Mesodermal cell (in vitro differentiated cells): ENCODE results near the gene SLIT1.

Experiments used
- H3K27ac ChIP-seq: 2 replicates; pipeline ENCODE4 v1.7.0; 2013; ENCODE audit warnings: mild to moderate bottlenecking, low read depth, low read length, moderate library complexity; ENCODE audit not compliant: severe bottlenecking
- H3K36me3 ChIP-seq: 2 replicates; pipeline ENCODE4 v1.7.1; 2013; ENCODE audit warnings: mild to moderate bottlenecking, low read length, moderate library complexity; ENCODE audit not compliant: control insufficient read depth, insufficient read depth
- H3K4me1 ChIP-seq: one replicate; pipeline ENCODE4 v1.7.1; 2013; ENCODE audit warnings: mild to moderate bottlenecking, low read length; ENCODE audit not compliant: insufficient read depth, control insufficient read depth, poor library complexity, severe bottlenecking
- H3K4me3 ChIP-seq: 2 replicates; pipeline ENCODE4 v1.7.0; 2013; ENCODE audit warnings: low read length, control low read depth, mild to moderate bottlenecking; ENCODE audit not compliant: insufficient read depth, poor library complexity, severe bottlenecking; ENCODE audit errors: extremely low read depth
- H3K9me3 ChIP-seq: 2 replicates; pipeline ENCODE4 v1.7.1; 2013; ENCODE audit warnings: mild to moderate bottlenecking, low read length, moderate library complexity; ENCODE audit not compliant: control insufficient read depth
- WGBS, 2 experiments: methylation state at CpG; one replicate each; pipeline ENCODE4 v1.1.5; 2013; ENCODE audit warnings: missing lambda C conversion rate in 2 of 2; ENCODE audit not compliant: insufficient coverage in 2 of 2; 5-methylcytosine and 5-hydroxymethylcytosine counted together

SLIT1 gene

DNA sequence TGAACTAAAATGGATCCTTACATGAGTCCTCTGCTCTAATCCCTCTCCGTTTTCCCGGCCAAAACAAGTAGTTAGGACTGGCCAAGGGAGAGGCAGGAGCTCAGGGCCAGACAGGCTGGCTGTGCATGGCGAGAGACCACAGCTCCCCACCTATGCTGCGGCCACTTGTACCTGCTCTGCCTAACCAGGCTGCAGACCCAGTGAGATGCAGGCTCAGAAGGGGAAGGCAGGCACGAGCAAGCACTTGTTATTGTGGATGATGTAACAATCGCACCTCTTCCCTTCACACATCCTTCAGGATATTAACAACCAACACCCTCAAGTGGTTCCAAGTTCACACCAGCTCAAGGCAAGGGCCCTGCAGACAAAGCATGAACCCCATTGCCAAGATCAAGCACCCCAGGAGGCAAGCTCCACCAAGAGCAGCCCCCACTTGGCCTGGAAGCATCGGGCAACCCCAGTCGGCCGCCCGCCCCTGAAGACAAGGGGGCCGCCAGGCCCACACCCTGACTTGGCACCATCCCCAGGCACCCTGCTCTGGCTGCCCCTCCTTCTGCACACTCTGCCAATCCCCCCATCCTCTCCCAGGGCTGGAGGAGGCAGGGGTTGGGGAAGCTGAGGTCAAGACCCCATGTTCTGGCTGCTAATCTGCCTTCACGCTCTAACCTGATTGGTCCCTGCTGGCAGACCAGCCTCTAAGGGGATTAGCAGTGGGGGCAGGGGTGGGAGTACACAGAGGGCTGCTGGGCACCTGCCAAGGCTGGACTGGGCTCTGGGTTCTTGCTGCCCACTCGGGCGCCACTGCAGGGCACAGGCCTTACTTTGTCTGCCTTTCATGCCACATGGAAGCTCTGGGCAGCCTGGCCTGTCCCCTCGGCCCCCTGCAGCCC, 111.3 kb downstream of the SLIT1 start:
- Histone ChIP-seq H3K36me3 (no peaks in the 10 kb centered on the region), H3K4me1 (no peaks in the 10 kb centered on the region), H3K9me3 (no peaks in the 10 kb centered on the region), H3K27ac (no peak overlapping the region), H3K4me3 (no peak overlapping the region)
- 89 to 90% methylated on average over 7 to 11 of the region's 15 CpGs for WGBS, 2 experiments

DNA sequence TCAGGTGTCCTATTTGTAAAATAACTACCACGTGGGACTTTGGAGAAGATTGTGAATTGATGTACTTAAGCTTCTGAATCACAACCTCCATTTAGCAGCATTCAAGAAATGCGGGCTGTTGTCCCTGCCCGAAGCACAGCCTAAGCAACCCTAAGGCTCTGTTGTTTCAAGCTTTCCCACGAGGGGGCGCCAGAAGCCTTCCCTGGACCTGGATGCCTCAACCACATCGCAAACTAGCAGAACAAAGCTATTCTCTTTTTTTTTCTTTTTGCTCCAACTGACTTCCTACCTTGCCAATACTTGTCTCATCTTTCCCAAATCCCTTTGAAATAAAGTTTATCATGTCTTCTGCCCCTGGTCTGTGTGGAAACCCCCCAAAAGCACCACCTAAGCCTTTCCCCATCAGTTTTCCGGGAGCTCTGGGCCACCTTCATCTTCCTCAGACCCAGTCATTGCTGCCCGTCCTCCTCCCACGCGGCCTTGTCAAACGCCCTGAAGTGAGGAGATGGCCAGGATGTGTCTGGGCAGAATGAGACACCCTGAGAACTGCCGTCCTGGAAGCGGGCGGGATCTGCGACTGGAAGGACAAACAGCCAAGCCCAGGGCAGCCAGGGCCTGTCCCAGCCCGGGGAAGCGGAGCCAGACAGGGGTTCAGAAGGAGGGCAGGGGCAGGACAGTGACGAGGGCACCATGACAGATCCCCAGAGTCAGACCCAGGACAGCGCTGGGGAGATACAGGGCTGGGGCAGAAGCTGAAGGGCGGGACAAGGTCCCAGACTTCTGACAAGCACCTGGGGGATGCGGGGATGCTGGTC, 112.7 kb downstream of the SLIT1 start:
- Histone ChIP-seq H3K9me3 (no peaks in the 10 kb centered on the region), H3K27ac (no peak overlapping the region), H3K4me1 (no peaks in the 10 kb centered on the region), H3K36me3 (no peaks in the 10 kb centered on the region), H3K4me3 (no peak overlapping the region)
- WGBS, 2 experiments = 55 to 56% methylated on average over 19 to 21 of the region's 21 CpGs

DNA sequence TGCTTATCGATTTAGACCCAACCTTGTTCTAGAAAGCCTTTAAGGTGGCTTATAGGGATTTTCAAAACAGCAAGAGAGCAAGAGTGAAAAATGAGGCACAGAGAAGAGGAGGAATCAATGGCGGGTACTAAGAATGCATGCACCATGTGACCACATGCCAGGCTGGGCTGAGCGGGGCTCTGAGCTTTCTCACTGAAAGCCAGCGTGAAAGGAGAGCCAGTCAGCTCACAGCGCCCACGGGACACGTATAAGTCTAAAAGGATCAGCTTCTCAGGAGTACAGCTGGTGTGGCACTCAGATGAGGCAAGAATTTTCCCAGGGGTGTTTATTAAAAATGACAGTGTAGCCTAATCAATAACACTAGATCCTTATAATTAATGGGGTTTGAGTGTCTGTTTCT, 114.3 kb downstream of the SLIT1 start:
- 86 to 93% methylated on average over 6 to 7 of the region's 7 CpGs for WGBS, 2 experiments
- H3K27ac ChIP-seq = no peak overlapping the region
- H3K36me3 ChIP-seq = no peaks in the 10 kb centered on the region
- no peak overlapping the region for H3K4me3 ChIP-seq
- no peaks in the 10 kb centered on the region for H3K4me1 ChIP-seq
- no peaks in the 10 kb centered on the region for H3K9me3 ChIP-seq

DNA sequence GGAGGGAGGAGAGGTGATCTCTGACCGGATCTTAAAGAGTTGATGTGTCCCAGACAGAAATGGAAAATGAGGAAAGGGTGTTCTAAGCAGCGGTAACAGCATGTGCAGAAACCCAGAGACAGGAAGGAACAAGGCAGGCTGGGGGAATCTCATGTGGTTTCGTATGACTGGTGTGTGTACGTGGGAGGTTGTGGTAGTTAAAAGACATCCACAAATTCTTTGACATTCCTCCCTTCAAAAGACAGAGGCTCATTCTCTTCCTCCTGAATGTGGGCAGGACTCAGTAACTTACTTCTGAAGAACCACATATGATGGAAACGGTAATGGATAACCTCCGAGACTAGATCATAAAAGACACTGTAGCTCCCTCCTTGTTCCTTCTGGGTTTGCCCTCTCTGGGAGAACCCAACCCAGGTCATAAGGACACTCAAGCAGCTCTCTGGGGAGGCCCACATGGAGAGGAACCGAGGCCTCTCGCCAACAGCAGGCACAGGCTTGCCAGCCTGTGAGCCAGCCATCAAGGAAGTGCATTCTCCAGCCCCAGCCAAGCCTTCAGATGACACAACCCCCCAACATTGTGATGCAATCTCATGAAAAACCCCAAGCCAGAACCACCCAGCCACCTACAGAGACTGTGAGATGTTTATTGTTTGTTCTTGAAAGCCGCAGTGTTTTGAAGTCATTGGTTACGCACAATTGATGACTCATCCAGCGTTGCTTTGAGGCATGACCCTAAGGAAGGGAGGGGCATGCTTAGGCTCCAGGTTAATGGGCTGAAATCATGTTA, 116.0 kb downstream of the SLIT1 start:
- Histone ChIP-seq H3K27ac (no peak overlapping the region), H3K9me3 (no peaks in the 10 kb centered on the region), H3K36me3 (no peaks in the 10 kb centered on the region), H3K4me3 (no peak overlapping the region), H3K4me1 (no peaks in the 10 kb centered on the region)
- WGBS, 2 experiments = 90 to 97% methylated on average over 7 to 8 of the region's 11 CpGs

DNA sequence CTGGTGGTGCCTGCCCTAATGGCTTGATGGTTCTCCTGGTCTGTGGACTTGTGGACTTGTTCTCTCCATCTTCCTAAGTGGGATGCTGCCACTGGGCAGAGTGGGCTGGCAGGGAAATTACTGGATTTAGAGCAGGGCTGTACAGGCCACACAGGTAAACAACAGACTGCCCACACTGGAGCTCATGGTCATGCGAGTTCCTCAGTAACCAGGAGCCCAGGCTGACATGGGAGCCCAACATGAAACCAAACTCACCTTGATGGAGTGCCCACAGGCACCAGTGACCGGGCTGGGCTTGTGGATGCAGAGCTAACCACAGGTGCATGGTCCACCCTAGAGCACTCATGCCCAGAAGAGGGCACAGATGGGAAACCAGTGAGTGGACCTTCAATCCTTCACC, 116.7 kb downstream of the SLIT1 start:
- 76 to 83% methylated on average over 2 of the region's 2 CpGs for whole genome bisulfite sequencing, 2 experiments
- Histone ChIP-seq H3K27ac (no peak overlapping the region), H3K4me1 (no peaks in the 10 kb centered on the region), H3K4me3 (no peak overlapping the region), H3K9me3 (no peaks in the 10 kb centered on the region), H3K36me3 (no peaks in the 10 kb centered on the region)

DNA sequence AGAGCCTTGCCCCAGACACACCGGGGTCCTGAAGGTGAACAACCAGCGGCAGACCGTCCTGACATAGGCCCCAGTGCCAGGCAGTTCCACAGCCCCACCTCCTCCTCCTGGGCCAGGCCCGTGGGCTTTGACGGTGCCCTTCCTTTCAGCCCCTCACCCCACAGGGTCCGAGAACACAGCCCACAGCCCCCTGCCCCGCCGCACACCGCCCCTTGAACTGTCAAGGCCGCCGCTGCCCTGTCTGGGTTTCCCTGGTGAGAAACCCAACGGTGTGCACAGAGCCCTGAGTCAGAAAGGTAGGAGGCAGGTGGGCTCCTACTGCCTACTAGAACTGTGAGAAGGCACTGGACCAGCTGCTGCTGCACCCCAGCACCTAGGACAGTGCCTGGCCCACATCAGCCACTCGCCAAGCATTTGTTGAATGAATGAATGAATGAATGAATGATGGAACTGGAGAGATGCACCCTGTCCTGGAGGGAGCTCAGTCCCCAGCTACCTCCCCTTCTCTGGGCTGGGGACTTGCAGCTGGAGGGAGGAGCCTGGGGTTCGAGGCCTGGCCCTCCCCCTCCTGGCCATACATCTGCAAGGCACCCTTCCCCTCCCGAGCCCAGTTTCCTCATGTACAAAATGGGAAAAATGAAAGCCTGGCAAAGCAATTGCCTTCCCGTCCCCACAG, 117.9 kb downstream of the SLIT1 start:
- no peak overlapping the region for H3K27ac ChIP-seq
- H3K9me3 ChIP-seq = no peaks in the 10 kb centered on the region
- no peak overlapping the region for H3K4me3 ChIP-seq
- H3K36me3 ChIP-seq = no peaks in the 10 kb centered on the region
- H3K4me1 ChIP-seq = no peaks in the 10 kb centered on the region
- WGBS, 2 experiments = 74 to 90% methylated on average over 9 to 11 of the region's 16 CpGs

DNA sequence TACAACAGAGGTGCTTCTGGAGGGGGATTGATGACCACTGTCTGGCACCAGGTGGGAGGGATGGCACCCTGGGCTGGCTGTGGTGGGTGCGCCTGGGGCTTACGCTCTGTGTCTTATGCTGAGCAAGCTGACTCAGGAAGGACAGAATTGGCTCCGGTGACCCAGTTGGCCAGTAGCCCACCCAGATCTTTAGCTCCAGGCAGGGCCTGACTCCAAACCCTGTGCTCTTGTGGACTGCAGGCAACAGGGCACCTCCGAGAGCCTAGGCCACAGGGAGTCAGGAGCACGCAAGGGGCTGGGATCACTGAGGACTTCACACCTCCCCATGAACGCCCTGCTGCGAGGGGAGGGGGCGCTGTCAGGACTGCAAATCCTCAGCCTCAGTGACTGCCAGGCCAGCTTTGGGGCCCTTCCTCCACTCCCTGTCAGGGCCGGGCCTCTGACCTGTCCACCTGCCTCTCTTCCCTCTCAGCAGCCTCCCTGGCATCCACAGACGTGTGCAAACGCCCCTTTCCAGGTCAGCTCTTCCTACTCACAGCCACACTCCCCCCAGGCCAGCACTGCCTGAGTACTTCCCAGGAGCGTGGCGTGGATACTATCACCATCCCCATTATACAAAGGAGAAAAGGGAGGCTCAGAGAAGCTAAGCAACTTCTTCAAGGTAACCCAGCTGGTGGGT, 118.7 kb downstream of the SLIT1 start:
- Histone ChIP-seq H3K36me3 (no peaks in the 10 kb centered on the region), H3K27ac (no peak overlapping the region), H3K9me3 (no peaks in the 10 kb centered on the region), H3K4me3 (no peak overlapping the region), H3K4me1 (no peaks in the 10 kb centered on the region)
- 82 to 92% methylated on average over 10 to 11 of the region's 13 CpGs for WGBS, 2 experiments

DNA sequence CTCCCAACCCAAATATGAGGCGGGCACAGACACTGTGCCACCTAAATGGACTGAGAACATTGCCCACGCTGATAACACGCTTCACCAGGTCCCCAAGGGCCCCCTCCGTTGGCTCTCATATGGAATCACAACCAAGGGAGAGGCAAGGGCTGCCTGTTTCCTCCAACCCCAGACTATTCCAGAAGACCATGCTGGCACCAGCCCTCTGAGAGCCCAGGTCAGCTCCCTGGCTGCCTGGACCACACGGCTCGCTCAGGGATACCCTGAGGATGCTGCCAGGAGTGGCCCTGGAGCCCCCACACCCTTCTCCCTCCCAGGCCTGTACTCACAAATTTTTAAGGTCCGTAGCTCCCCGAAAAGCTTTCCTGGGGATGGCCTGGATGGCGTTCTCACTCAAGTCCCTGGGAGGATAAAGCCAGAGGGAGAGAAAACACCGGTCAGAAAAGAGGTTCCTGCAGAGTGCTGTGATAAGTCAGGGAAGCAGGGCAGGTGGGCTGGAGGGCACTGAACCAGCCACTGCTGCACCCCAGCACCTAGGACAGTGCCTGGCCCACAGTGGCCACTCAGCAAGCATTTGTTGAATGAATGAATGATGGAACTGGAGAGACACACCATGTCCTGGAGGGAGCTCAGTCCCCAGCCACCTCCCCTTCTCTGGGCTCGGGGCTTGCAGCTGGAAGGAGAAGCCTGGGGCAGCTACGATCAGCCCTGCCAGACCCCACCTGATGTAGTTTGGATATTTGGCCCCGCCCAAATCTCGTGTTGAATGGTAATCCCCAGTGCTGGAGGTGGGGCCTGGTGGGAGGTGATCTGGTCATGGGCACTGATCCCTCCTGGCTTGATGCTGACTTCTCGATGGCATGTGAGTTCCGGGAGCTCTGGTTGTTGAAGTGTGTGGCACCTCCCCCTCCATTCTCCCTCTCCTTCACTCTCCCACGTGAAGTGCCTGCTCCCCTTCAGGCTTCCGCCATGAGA, 119.8 kb downstream of the SLIT1 start:
- Histone ChIP-seq H3K4me1 (no peaks in the 10 kb centered on the region), H3K9me3 (no peaks in the 10 kb centered on the region), H3K4me3 (no peak overlapping the region), H3K27ac (no peak overlapping the region), H3K36me3 (no peaks in the 10 kb centered on the region)
- 79 to 80% methylated on average over 14 to 15 of the region's 18 CpGs for WGBS, 2 experiments

DNA sequence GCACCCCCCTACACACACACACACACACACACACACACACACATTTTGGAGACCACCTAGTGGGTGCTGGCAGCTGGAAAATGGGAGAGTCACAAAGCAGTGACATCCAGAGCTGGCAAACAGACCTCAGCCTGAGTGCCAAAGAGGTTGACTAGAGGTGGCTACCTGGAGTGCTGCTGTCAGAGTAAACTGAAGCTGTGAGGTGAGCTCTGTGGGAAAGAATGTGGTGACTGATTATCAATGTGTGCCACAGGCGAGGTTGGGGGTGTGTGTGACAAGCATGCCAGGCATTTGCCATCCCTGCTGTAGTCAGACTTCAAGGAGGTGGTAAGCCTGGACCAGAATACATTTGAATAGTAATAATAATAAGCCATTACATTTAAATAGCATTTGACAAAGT, 120.6 kb downstream of the SLIT1 start:
- H3K36me3 ChIP-seq = no peaks in the 10 kb centered on the region
- H3K4me3 ChIP-seq = no peak overlapping the region
- no peaks in the 10 kb centered on the region for H3K4me1 ChIP-seq
- WGBS, 2 experiments = 100% methylated on average over 1 of the region's 1 CpG; no CpG with 5 or more reads in 1 of the 2 experiments
- no peak overlapping the region for H3K27ac ChIP-seq
- H3K9me3 ChIP-seq = no peaks in the 10 kb centered on the region
